ENCODE data around the gene AQP2.
"Not testable (repeated sequence)": the region's sequence is repeated elsewhere in the genome, so short reads cannot be mapped to it uniquely, and the experiment has no call there.

The AQP2 gene

DNA sequence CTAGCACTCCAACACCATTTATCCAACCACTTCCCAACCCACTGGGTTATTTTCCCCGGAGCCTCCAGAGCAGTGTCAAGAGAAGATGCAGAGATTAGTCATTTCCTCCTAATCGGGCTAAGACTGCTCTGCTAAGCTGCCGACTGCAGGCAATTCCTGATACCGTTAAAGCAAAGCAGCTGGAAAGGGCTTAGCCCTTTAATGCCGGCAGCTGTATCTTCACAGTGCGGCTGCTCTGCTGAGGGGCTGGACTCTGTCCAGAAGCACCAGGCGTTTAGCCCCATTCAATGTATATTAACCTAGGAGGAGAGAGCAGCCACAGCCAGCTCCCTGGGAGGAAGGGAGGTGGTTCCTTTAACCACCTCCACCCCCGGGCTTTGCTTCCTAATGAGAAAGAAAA lies 33.4 kb downstream of the AQP2 start:
- in situ Hi-C loops (cut with MboI; ENCODE audit: low sequenced_read_pairs), result no loop called here

DNA sequence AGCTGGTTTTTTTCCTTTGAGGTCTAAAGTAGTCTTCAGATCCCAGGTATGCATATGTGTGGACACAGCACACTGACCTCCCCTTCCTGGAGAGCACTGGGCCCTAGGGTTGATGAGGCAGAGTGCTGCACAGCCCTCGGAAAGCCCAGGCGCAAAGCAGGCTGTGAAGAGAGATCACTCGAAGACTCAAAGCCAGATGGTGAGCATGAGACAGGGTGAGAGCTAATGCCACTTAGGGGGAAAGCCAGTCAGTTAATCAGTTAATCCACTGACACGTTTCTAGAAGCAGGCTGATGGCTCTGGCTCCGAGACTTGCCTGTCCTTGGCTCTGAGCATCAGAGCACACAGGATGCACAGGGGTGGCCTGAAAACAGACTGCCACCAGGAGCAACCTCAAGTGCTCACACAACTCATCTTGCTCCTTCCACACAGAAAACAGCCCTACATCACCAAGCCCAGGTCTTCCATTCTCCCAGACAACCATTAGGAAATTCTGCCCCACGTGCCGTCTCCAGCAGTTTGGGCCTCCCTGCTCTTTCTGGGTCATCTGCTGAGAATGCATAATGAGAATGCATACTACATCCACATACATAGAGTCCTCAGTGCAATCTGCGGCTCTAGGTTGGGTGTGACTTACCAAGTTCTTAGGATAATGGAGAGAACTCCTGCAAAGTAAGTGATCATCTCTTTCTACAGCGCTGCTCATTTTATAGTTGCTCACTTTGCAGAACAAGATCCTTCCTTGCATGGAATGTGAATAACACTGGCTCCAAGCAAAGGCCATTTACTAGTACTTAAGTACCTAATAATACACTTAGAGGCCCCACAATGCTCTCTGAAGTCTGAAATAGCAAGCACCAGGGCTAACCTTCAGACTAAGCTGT lies 34.2 kb downstream of the AQP2 start:
- in situ Hi-C loops (cut with MboI; ENCODE audit: low sequenced_read_pairs), result no loop called here

DNA sequence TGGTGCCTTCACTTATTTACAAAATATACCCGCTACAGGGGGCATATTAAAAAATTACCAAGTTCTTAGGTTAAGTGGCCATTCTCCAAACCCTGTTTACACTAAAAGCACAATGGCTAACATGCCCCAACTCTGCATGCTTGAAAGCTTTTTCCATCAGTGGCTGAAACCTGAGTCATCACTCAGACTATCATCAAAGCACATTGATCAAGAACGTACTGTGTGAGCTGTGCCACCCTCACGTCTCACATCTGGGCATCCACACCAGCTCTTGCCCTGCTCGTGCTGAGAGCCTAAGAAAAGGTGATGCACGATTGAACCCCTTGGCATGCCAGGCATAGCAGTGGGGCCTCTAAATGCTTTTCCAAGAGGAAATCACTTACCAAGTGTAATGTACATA lies 35.4 kb downstream of the AQP2 start:
- in situ Hi-C loops (cut with MboI; ENCODE audit: low sequenced_read_pairs), result no loop called here

- in situ Hi-C loops (cut with MboI; ENCODE audit: low sequenced_read_pairs), result not testable (repeated sequence)
Measured at GRCh38 chr12:49986476-49986875, 35.9 kb downstream of the AQP2 start.

DNA sequence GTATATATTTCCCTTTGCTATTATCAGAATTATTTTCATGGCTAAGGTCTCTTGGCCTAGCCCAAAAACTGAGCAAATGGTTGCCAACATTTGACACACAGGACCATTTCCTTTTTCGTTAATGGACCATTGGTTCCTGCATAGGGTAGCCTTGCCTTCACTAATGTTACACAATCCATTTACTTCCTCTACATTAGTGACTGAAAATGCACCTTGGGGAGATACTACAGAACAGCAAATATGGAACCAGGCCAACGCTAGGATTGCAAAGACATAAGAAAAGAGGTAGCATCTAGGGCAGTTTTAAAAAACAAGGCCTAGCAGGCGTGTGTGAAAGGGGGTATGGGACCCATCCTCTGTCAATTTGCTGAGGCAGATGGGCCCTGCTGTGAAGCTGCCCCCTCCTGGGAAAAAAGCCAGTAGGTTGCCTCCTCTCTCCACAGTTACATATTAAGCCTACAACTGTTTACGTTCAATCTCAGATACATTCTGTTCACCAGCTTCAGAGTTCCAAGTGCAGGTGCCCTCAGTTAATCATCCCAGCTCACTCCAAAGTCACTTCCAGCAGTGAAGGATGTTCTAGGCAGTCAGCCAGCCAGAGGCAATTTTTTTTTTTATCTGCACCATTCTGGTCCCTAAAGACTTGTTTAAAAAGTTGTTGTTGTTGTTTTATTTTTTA lies 37.2 kb downstream of the AQP2 start:
- in situ Hi-C loops (cut with MboI; ENCODE audit: low sequenced_read_pairs), result no loop called here

GRCh38 chr12:49989400-49989799 lies 38.9 kb downstream of the AQP2 start:
- in situ Hi-C loops (cut with MboI; ENCODE audit: low sequenced_read_pairs), result not testable (repeated sequence)

- in situ Hi-C loops (cut with MboI; ENCODE audit: low sequenced_read_pairs), result no loop called here
Measured at GRCh38 chr12:49990273-49990672, 39.7 kb downstream of the AQP2 start.

DNA sequence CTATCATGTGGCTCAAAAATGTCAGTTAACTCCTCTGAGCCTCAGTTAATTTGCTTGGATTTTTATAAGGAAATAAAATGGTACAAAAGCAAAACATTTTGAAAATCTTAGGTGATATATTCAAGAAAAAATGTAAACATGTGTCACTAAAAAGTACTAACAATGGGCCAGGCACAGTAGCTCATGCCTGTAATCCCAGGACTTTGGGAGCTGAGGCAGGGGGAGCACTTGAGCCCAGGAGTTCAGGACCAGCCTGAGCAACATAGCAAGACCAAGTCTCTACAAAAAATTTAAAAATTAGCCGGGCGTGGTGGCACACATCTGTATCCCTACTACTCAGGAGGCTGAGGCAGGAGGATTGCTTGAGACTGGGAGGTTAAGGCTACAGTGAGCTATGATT lies 47.9 kb downstream of the AQP2 start:
- in situ Hi-C loops (cut with MboI; ENCODE audit: low sequenced_read_pairs), result no loop called here

DNA sequence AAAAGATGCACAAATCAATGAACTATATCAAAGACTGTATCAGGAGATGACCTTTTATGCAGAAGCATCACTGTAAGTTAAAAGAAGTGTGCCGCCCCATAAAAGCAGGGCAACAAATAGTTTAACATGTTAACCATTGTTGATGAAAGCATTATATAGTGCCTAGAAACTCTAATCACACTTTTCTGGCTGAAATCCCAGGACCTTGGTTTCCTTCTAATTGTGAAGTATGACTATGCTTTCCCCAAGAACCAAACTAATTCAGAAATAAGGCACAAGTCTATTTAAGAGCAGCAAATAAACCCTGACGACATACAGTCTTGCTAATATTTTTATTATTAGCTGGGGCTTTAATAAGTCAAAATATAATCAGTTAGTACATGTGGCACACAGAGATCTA lies 53.1 kb downstream of the AQP2 start:
- in situ Hi-C loops (cut with MboI; ENCODE audit: low sequenced_read_pairs), result no loop called here

GRCh38 chr12:50004696-50005095 lies 54.2 kb downstream of the AQP2 start:
- in situ Hi-C loops (cut with MboI; ENCODE audit: low sequenced_read_pairs), result no loop called here

DNA sequence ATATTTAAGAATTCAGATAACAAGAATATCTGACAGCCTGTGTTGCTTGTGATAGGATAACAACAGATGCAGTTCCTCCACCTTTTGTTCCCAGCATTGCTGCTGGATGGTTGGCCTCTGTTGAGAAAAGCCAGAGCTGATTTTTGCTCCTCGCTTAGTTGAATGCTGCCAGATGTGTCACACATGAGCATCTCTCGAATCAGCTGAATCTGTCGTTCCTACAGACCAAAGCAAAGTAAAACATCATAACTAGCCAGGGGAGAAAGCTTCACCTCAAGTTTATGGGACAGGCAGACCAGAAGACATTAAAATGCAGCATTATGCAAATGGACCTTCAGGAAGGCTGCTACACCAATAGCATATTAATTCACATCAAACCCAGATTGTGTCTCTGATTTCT lies 54.6 kb downstream of the AQP2 start:
- in situ Hi-C loops (cut with MboI; ENCODE audit: low sequenced_read_pairs), result no loop called here

DNA sequence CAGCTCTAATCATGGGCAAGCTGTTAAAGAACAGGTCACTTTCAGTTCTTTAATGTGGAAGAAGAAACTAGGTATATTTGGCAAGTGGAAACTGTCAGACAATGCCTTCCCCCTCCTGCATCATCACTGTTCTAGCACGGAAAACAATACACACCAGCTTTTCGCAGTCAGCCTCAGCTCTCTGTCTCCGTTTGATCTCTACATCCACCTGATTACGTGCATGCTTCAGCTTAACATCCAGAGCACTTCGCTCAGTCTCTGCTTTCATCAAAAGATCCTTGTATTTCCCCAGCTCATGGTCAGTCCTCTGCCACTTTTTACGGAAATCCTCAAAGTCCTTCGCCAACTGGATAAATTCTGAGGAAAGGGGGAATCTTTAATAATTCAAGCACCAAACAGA lies 55.7 kb downstream of the AQP2 start:
- in situ Hi-C loops (cut with MboI; ENCODE audit: low sequenced_read_pairs), result no loop called here

DNA sequence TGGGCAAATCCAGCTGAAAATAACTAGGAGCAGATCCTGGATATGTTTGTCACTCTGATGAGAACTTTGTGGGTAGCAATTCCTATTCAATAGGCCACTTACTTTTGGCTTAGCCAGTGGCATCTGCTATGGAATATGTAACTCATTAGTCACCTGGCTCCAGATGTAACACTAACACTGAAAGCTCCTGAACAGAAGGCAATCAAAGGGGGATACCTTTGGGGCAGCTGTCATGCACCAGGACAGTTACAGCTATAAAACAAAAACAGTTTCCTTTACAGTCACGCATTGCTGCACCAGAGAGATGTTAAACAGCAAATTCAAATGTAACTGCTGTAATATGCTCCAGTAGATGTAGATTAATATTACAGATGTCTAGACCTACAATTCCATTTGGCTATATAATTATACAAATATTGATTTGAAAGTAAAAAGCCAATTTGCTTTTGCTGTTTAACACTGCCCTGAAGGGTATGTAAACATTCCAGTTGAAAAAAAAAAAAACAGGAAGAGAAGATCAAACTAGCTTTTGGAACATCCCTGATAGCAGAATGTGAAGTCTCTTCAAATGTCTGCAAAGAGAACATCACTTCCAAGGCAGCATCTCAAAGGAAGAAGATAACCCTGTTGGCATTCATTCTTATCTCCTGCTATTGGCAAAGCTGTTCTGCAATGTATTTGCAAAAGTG lies 56.4 kb downstream of the AQP2 start:
- in situ Hi-C loops (cut with MboI; ENCODE audit: low sequenced_read_pairs), result no loop called here
